Fibroblast of the aortic adventitia (primary cell): ENCODE data around the gene ZW10. TPM values are rescaled to one million over a fixed set of nuclear protein-coding genes. Genes with fewer than 3 reads are reported as not detected.

Source experiments
- DNase-seq: peaks from one replicate; pipeline ENCODE4 v3.0.0-alpha.2; 2010; ENCODE audit warnings: low read depth
- H3K4me3 ChIP-seq: 2 replicates; pipeline ENCODE4 v1.5.1; 2011; ENCODE audit warnings: low read depth, mild to moderate bottlenecking, control low read depth, low read length, moderate library complexity
- total RNA-seq: library from RNA; depleted of rRNA; stranded (reverse); fragments of >200 nt; gene quantifications from 2 replicates; pipeline ENCODE4 v1.2.3, GENCODE V29; 2012; ENCODE audit warnings: low replicate concordance
- TF ChIP-seq, protein P1 (sequence below): IDR thresholded peaks from 2 replicates; pipeline ENCODE4 v1.5.1; 2011; ENCODE audit warnings: mild to moderate bottlenecking, low read length, control low read depth, inconsistent platforms; ENCODE audit not compliant: insufficient read depth

The ZW10 gene
- total RNA-seq, 1 donor: 26.7 TPM

GRCh38 chr11:113729456-113729855 is 44.0 kb downstream of the ZW10 start:
- TF ChIP-seq, protein P1, sequence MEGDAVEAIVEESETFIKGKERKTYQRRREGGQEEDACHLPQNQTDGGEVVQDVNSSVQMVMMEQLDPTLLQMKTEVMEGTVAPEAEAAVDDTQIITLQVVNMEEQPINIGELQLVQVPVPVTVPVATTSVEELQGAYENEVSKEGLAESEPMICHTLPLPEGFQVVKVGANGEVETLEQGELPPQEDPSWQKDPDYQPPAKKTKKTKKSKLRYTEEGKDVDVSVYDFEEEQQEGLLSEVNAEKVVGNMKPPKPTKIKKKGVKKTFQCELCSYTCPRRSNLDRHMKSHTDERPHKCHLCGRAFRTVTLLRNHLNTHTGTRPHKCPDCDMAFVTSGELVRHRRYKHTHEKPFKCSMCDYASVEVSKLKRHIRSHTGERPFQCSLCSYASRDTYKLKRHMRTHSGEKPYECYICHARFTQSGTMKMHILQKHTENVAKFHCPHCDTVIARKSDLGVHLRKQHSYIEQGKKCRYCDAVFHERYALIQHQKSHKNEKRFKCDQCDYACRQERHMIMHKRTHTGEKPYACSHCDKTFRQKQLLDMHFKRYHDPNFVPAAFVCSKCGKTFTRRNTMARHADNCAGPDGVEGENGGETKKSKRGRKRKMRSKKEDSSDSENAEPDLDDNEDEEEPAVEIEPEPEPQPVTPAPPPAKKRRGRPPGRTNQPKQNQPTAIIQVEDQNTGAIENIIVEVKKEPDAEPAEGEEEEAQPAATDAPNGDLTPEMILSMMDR: no peak
- H3K4me3 ChIP-seq: no peak overlapping the region
- no peak for DNase-seq

- DNase-seq: no peak
- H3K4me3 ChIP-seq: no peak overlapping the region
- TF ChIP-seq, protein P1: no peak
Measured at GRCh38 chr11:113728814-113729213, 44.7 kb downstream of the ZW10 start.

- DNase-seq: no peak
- TF ChIP-seq, protein P1: no peak
- H3K4me3 ChIP-seq: no peak overlapping the region
Measured at GRCh38 chr11:113725913-113726312, 47.6 kb downstream of the ZW10 start.

DNA sequence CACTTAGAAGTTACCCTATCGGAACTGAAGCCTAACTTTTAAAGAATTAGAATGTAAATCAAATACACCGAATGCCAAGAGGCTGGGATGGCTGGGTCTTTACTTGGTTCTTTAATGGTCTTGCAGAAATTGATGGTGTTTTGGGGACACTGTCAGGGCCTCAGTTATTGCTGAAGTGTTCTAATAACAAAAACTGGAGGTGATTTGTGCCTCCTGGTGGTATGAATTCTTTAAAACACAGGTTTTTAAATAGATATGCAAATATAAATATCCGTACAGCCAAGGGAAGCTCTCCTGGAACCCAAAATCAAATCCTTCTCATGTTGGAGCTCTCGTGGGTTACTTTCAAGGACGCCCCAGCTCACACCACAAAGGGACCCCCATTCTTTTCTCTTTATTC is 48.1 kb downstream of the ZW10 start:
- TF ChIP-seq, protein P1: no peak
- H3K4me3 ChIP-seq: no peak overlapping the region
- no peak for DNase-seq

DNA sequence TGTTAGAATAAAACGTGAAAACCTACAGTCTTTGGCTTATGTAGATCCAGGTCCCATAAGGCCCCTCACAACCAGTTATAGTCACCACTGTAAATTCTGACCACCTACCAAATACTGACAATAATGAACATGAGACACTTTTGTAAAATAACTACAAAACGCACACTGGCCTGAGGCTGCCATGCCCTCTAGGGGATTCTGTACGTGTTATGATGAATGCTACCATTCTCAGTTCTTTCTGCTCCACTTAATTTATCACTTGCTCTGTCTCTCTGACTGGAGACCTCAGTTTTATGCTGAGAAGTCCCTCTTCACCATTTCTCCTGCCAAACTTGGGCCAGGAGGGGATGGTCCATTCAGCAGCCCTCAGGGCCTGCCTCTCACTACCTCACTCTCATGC is 48.7 kb downstream of the ZW10 start:
- DNase-seq: no peak
- no peak overlapping the region for H3K4me3 ChIP-seq
- TF ChIP-seq, protein P1: no peak

DNA sequence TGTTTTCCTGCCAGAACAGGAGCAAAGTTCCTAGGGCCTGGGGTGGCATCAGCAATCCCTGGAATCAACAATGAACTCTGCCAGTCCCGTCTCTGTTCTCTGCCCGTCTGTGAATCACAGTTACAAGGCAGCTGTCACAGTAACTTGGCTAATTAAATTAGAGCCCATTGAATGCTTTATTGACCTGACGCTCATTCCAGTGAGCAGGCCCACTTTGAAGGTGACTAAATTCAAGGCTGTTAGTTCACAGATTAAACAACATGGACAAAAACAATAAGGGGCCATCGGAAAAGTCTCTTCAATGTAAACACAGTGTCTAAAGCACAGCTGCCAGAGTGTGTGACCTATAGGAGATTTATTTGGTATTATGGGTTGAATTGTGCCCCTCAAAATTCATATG is 49.7 kb downstream of the ZW10 start:
- DNase-seq: no peak
- H3K4me3 ChIP-seq: no peak overlapping the region
- TF ChIP-seq, protein P1: no peak

DNA sequence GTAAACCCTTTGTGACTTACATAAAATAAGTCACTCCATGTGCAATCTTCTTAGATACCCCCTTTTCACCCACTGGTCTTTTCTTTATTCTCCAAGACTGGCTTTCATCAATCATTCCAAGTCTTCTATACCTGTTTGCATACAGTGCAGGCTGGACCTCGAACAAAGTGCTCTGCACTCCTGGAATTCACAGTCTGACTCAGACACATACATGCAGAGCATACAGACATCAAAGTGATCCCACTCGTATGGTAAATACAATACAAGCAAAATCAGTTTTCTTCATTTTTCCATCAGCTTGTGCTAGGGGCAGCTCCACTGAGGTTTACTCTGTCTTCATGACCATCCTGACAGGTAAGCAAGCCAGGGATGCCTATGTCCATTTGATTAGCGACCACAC is 50.6 kb downstream of the ZW10 start:
- no peak for DNase-seq
- no peak overlapping the region for H3K4me3 ChIP-seq
- TF ChIP-seq, protein P1: no peak
